AG04449 (cell line): Measurements from ENCODE around the gene PHC2.

Experiments
- CTCF ChIA-PET: fragments of 350-600 bp; formaldehyde crosslinking; extraction: SDS; loops from one replicate; lab custom pipeline; 2021; ENCODE audit warnings: antibody characterized with exemption; lab: Yijun Ruan, JAX
- POLR2A ChIA-PET: fragments of 400-600, 350-600 bp; formaldehyde crosslinking; extraction: SDS; loops from one replicate; lab custom pipeline; 2020; ENCODE audit warnings: antibody characterized with exemption, inconsistent platforms; lab: Yijun Ruan, JAX
- DNase-seq: peaks from one replicate; pipeline ENCODE4 v3.0.0-alpha.2; 2010; ENCODE audit warnings: low read depth, low spot score
- H3K4me3 ChIP-seq: 2 replicates; pipeline ENCODE4 v1.5.1; 2011; ENCODE audit warnings: low read depth, mild to moderate bottlenecking, control low read depth, low read length
- CTCF ChIP-seq: IDR thresholded peaks from one replicate; pipeline ENCODE4 v1.5.1; 2011; ENCODE audit warnings: mild to moderate bottlenecking, moderate library complexity, low read length, control low read depth, inconsistent platforms; ENCODE audit not compliant: insufficient read depth; ENCODE audit errors: missing control alignments

Gene PHC2

GRCh38 chr1:33335020-33335419, 95.9 kb downstream of the PHC2 start:
- no peak overlapping the region for H3K4me3 ChIP-seq
- ChIA-PET CTCF (interaction anchor here (1.1 to 3.1 kb wide), 3 partner anchors 28 to 136 kb away, joined by 3 to 12 read pairs (median 6); no protein-coding TSS in a partner anchor), POLR2A (interaction anchor here (0.6 kb wide), 1 partner anchor 9 kb away, joined by 3 read pairs; no protein-coding TSS in a partner anchor)
- no peak for TF ChIP-seq CTCF
- DNase-seq = no peak

GRCh38 chr1:33334081-33334552, 96.8 kb downstream of the PHC2 start:
- no peak for DNase-seq
- ChIA-PET CTCF (interaction anchor here (3.1 kb wide), 1 partner anchor 122 kb away, joined by 12 read pairs; no protein-coding TSS in a partner anchor), POLR2A (no interaction called here)
- no peak overlapping the region for H3K4me3 ChIP-seq
- TF ChIP-seq CTCF = no peak

- no peak for TF ChIP-seq CTCF
- no peak overlapping the region for H3K4me3 ChIP-seq
- CTCF ChIA-PET = interaction anchor here (0.9 to 1.4 kb wide), 3 partner anchors 10 to 139 kb away, joined by 3 to 5 read pairs (median 4); no protein-coding TSS in a partner anchor
- no peak for DNase-seq
- POLR2A ChIA-PET = interaction anchor here (0.9 kb wide), 1 partner anchor 10 kb away, joined by 3 read pairs; no protein-coding TSS in a partner anchor
Observed at GRCh38 chr1:33332881-33333280, 98.0 kb downstream of the PHC2 start.

GRCh38 chr1:33332357-33332789, 98.5 kb downstream of the PHC2 start:
- H3K4me3 ChIP-seq = no peak overlapping the region
- ChIA-PET CTCF (interaction anchor here (0.9 to 1.4 kb wide), 3 partner anchors 9 to 139 kb away, joined by 3 to 5 read pairs (median 4); no protein-coding TSS in a partner anchor), POLR2A (no interaction called here)
- TF ChIP-seq CTCF = no peak
- no peak for DNase-seq

- TF ChIP-seq CTCF = no peak
- POLR2A ChIA-PET = no interaction called here
- no peak overlapping the region for H3K4me3 ChIP-seq
- no peak for DNase-seq
- CTCF ChIA-PET = interaction anchor here (0.8 to 3.9 kb wide), 5 partner anchors 8 to 140 kb away, joined by 4 to 17 read pairs (median 7); partner anchors contain the start of gene ZSCAN20
Observed at GRCh38 chr1:33331444-33332356, 99.2 kb downstream of the PHC2 start.

- no peak overlapping the region for H3K4me3 ChIP-seq
- ChIA-PET CTCF (interaction anchor here (0.8 to 3.9 kb wide), 6 partner anchors 9 to 141 kb away, joined by 4 to 17 read pairs (median 8); partner anchors contain the start of gene ZSCAN20), POLR2A (interaction anchor here (1.4 kb wide), 1 partner anchor 8 kb away, joined by 7 read pairs; no protein-coding TSS in a partner anchor)
- no peak for DNase-seq
- TF ChIP-seq CTCF = no peak
Observed at GRCh38 chr1:33330906-33331305, 100.0 kb downstream of the PHC2 start.
